NCI-H526 (cell line): ENCODE data around the gene COL18A1.
"Not testable (repeated sequence)": the region's sequence is repeated elsewhere in the genome, so short reads cannot be mapped to it uniquely, and the experiment has no call there.

ENCODE experiments used
- DNase-seq, 2 experiments: peaks; one replicate each; lab custom pipeline; 2025; lab: John Stamatoyannopoulos, UW

The COL18A1 gene

GRCh38 chr21:45494851-45495680 lies 90.1 kb downstream of the COL18A1 start:
- no peak for DNase-seq

GRCh38 chr21:45496151-45496967 lies 91.4 kb downstream of the COL18A1 start:
- DNase-seq: no peak

- DNase-seq: no peak
Observed at GRCh38 chr21:45496968-45497845, 92.2 kb downstream of the COL18A1 start.

GRCh38 chr21:45497846-45498645 lies 93.1 kb downstream of the COL18A1 start:
- no peak for DNase-seq

GRCh38 chr21:45498646-45499000 lies 93.7 kb downstream of the COL18A1 start:
- peak in 1 of 2 experiments; percentile 31 for DNase-seq

- no peak for DNase-seq
Observed at GRCh38 chr21:45499201-45499750, 94.3 kb downstream of the COL18A1 start.

- no peak for DNase-seq
Observed at GRCh38 chr21:45499970-45500577, 95.1 kb downstream of the COL18A1 start.

GRCh38 chr21:45501081-45502005 lies 96.4 kb downstream of the COL18A1 start:
- DNase-seq: not testable (repeated sequence)

GRCh38 chr21:45502006-45502345 lies 97.0 kb downstream of the COL18A1 start:
- DNase-seq: no peak

- no peak for DNase-seq
Observed at GRCh38 chr21:45502600-45502999, 97.6 kb downstream of the COL18A1 start.

- DNase-seq: not testable (repeated sequence)
Observed at GRCh38 chr21:45503226-45503625, 98.3 kb downstream of the COL18A1 start.

GRCh38 chr21:45504021-45504515 lies 99.1 kb downstream of the COL18A1 start:
- DNase-seq: no peak

- no peak for DNase-seq
Observed at GRCh38 chr21:45504516-45505415, 99.8 kb downstream of the COL18A1 start.

- DNase-seq: peak in 1 of 2 experiments; percentile 40
Observed at GRCh38 chr21:45505416-45506021, 100.6 kb downstream of the COL18A1 start.

- DNase-seq: peak in 1 of 2 experiments; percentile 27
Observed at GRCh38 chr21:45506241-45506817, 101.4 kb downstream of the COL18A1 start.

GRCh38 chr21:45506836-45507522 lies 102.0 kb downstream of the COL18A1 start:
- no peak for DNase-seq

- no peak for DNase-seq
Observed at GRCh38 chr21:45507523-45507875, 102.5 kb downstream of the COL18A1 start.
